GM12878 (cell line): ENCODE results near the gene KAZN. TPM values are rescaled to one million over a fixed set of nuclear protein-coding genes. Genes with fewer than 3 reads are reported as not detected.

ENCODE experiments used
- ATAC-seq: fragments of 200-7000 bp; cut with Tn5 transposase; 3 replicates; pipeline ENCODE4 v1.9.1; 2020; ENCODE audit warnings: mild to moderate bottlenecking, moderate library complexity
- BruUV-seq: library from RNA; stranded (reverse); fragments of 400-500 nt; replicated peaks from 2 replicates; lab custom pipeline; 2021; lab: Mats Ljungman, UMichigan
- CTCF ChIA-PET: fragments of 300-600 bp; sonication (Branson Sonifier 250); formaldehyde crosslinking; extraction: SDS; loops from one replicate; lab custom pipeline; 2021; ENCODE audit warnings: inconsistent platforms; lab: Yijun Ruan, JAX
- POLR2A ChIA-PET: fragments of 350-600 bp; formaldehyde crosslinking; extraction: SDS; loops from one replicate; lab custom pipeline; 2021; ENCODE audit warnings: inconsistent platforms; lab: Charles Lee
- RAD21 ChIA-PET: fragments of 300-600 bp; sonication (Branson Sonifier 250); formaldehyde crosslinking; loops from one replicate; lab custom pipeline; 2023; ENCODE audit warnings: antibody characterized with exemption; ENCODE audit not compliant: unreplicated experiment; lab: Charles Lee
- SMC1A ChIA-PET: fragments of 300-600 bp; sonication (Branson Sonifier 250); formaldehyde crosslinking; loops from one replicate; lab custom pipeline; 2023; ENCODE audit not compliant: unreplicated experiment, uncharacterized antibody; lab: Charles Lee
- DNase-seq: peaks from one replicate; pipeline ENCODE4 v3.0.0-alpha.2; 2011; ENCODE audit warnings: low read depth, low spot score
- FAIRE-seq: peaks from 3 replicates; lab custom pipeline; 2011; peaks lifted over from hg19 to GRCh38; lab: Jason Lieb, UNC
- H2AFZ ChIP-seq: 2 replicates; pipeline ENCODE4 v1.6.0; 2011; ENCODE audit warnings: low read depth, low read length, control low read depth; ENCODE audit not compliant: control insufficient read depth
- H3K27ac ChIP-seq: 2 replicates; pipeline ENCODE4 v1.5.1; 2011; ENCODE audit warnings: control low read depth; ENCODE audit not compliant: control insufficient read depth, insufficient read depth
- H3K27me3 ChIP-seq, 2 experiments: replicated peaks in 1 of 2; 2 replicates each; pipeline versions ENCODE4 v1.6.0 to v1.6.1; 2011; ENCODE audit warnings: low read length in 1 of 2; ENCODE audit not compliant: control insufficient read depth in 2 of 2, insufficient read depth in 2 of 2
- H3K36me3 ChIP-seq, 2 experiments: 2 replicates each; pipeline ENCODE4 v1.5.1; 2011; ENCODE audit warnings: low read length in 1 of 2; ENCODE audit not compliant: control insufficient read depth in 2 of 2, insufficient read depth in 2 of 2
- H3K4me1 ChIP-seq: 2 replicates; pipeline ENCODE4 v1.6.1; 2011; ENCODE audit warnings: mild to moderate bottlenecking, low read length, moderate library complexity, mixed read lengths; ENCODE audit not compliant: control insufficient read depth, insufficient read depth
- H3K4me2 ChIP-seq: 2 replicates; pipeline ENCODE4 v1.6.0; 2011; ENCODE audit warnings: control low read depth; ENCODE audit not compliant: control insufficient read depth, insufficient read depth
- H3K4me3 ChIP-seq: fragments of 200-600 bp; sonication (generic); 2 replicates; pipeline ENCODE4 v1.5.1; 2016
- H3K79me2 ChIP-seq: 2 replicates; pipeline ENCODE4 v1.6.0; 2011; ENCODE audit warnings: low read length; ENCODE audit not compliant: control insufficient read depth, insufficient read depth
- H3K9ac ChIP-seq: 2 replicates; pipeline ENCODE4 v1.8.0; 2011; ENCODE audit warnings: low read length, control low read depth, mixed read lengths; ENCODE audit not compliant: control insufficient read depth, insufficient read depth
- H3K9me3 ChIP-seq: replicated peaks from 3 replicates; pipeline ENCODE4 v1.5.1; 2011; ENCODE audit warnings: mild to moderate bottlenecking, low read length; ENCODE audit not compliant: control insufficient read depth, insufficient read depth
- H4K20me1 ChIP-seq: 2 replicates; pipeline ENCODE4 v1.6.0; 2011; ENCODE audit not compliant: control insufficient read depth, insufficient read depth
- ATF2 ChIP-seq: IDR thresholded peaks from 2 replicates; pipeline ENCODE4 v1.6.1; 2012; ENCODE audit warnings: low read length, inconsistent platforms
- BCL3 ChIP-seq: IDR thresholded peaks from 2 replicates; pipeline ENCODE4 v1.6.1; 2011; ENCODE audit warnings: borderline replicate concordance, low read depth, mild to moderate bottlenecking, moderate library complexity, low read length; ENCODE audit not compliant: insufficient read depth, poor library complexity, severe bottlenecking
- EP300 ChIP-seq, 2 experiments: fragments of 150-350 bp in 1 of 2; IDR thresholded peaks; 2 replicates each; pipeline ENCODE4 v1.6.1; 2011 to 2012; ENCODE audit warnings: low read depth in 2 of 2, low read length in 2 of 2, borderline replicate concordance in 1 of 2, improper control_type of control experiment in 1 of 2, inconsistent platforms in 1 of 2; ENCODE audit not compliant: control insufficient read depth in 1 of 2
- KAT2A ChIP-seq: conservative IDR thresholded peaks from 2 replicates; pipeline ENCODE4 v1.6.1; 2011; ENCODE audit warnings: low read depth, low read length; ENCODE audit not compliant: control insufficient read depth
- KLF5 ChIP-seq: fragments of 450-650 bp; IDR thresholded peaks from 2 replicates; pipeline ENCODE4 v1.6.1; 2014; ENCODE audit warnings: mild to moderate bottlenecking; ENCODE audit not compliant: partially characterized antibody
- MAX ChIP-seq: IDR thresholded peaks from 2 replicates; pipeline ENCODE4 v1.6.1; 2012; ENCODE audit warnings: low read depth, low read length, improper control_type of control experiment
- MTA2 ChIP-seq: fragments of 450-650 bp; IDR thresholded peaks from 2 replicates; pipeline ENCODE4 v1.6.1; 2016; ENCODE audit warnings: low read depth, mild to moderate bottlenecking, moderate library complexity
- NFXL1 ChIP-seq: fragments of 450-650 bp; IDR thresholded peaks from 2 replicates; pipeline ENCODE4 v1.6.1; 2017; ENCODE audit warnings: antibody characterized with exemption, mild to moderate bottlenecking, borderline replicate concordance
- RBBP5 ChIP-seq: fragments of 200-600 bp; sonication (generic); conservative IDR thresholded peaks from 2 replicates; pipeline ENCODE4 v1.6.1; 2016
- SKIL ChIP-seq: fragments of 450-650 bp; IDR thresholded peaks from 2 replicates; pipeline ENCODE4 v1.6.1; 2017; ENCODE audit warnings: mild to moderate bottlenecking, low read depth, inconsistent platforms; ENCODE audit not compliant: poor library complexity, severe bottlenecking
- SMARCA5 ChIP-seq: fragments of 450-650 bp; IDR thresholded peaks from 2 replicates; pipeline ENCODE4 v1.6.1; 2017; ENCODE audit warnings: mild to moderate bottlenecking
- SMC3 ChIP-seq: IDR thresholded peaks from 2 replicates; pipeline ENCODE4 v1.6.1; 2011; ENCODE audit warnings: low read length, improper control_type of control experiment, borderline replicate concordance
- SUPT20H ChIP-seq: IDR thresholded peaks from 2 replicates; pipeline ENCODE4 v1.6.1; 2011; ENCODE audit warnings: low read depth, mild to moderate bottlenecking, low read length, moderate library complexity, borderline replicate concordance; ENCODE audit not compliant: control insufficient read depth
- ZBED1 ChIP-seq: IDR thresholded peaks from 2 replicates; pipeline ENCODE4 v1.6.1; 2016; ENCODE audit warnings: borderline replicate concordance
- WGBS: methylation state at CpG from one replicate; pipeline ENCODE4 v1.1.6; 2016; ENCODE audit warnings: low lambda C conversion rate; ENCODE audit not compliant: insufficient replicate concordance, insufficient coverage; ENCODE audit errors: missing lambda C conversion rate; 5-methylcytosine and 5-hydroxymethylcytosine counted together
- in situ Hi-C: fragments of 300-500 bp; cut with MboI; formaldehyde crosslinking; loops from 9 replicates; pipeline ENCODE4 v1.14.3; 2018; ENCODE audit warnings: mixed read lengths
- intact Hi-C: fragments of 100-400 bp; cut with micrococcal nuclease; formaldehyde crosslinking; loops from one replicate; pipeline ENCODE4 v1.14.2; 2022; ENCODE audit not compliant: unreplicated experiment
- polyA plus RNA-seq, 11 experiments: library from polyadenylated mRNA; depleted of rRNA in 4 of 11; unstranded in 6 of 11; stranded (reverse) in 5 of 11; fragments of >200 nt; fragmentation: Nextera tagmentation in 4 of 11; fragmentation: Illumina TruSeq in 1 of 11; extraction: Ambion mirVana in 4 of 11; extraction: Trizol in 1 of 11; gene quantifications; 1 replicate in 1 of 11; 2 replicates in 10 of 11; pipeline versions ENCODE4 v1.2.1 to v1.2.3, GENCODE V29; 2011 to 2016; ENCODE audit warnings: inconsistent platforms in 2 of 11, missing spikeins in 2 of 11, low read depth in 1 of 11
- total RNA-seq, 4 experiments: library from RNA; depleted of rRNA in 3 of 4; stranded (reverse); fragments of >200 nt in 3 of 4; fragmentation: Illumina TruSeq in 1 of 4; extraction: Trizol in 1 of 4; gene quantifications; 2 replicates each; pipeline versions ENCODE4 v1.2.1 to v1.2.3, GENCODE V29; 2013 to 2021

KAZN gene
- total and polyA plus RNA-seq, 10 of the 15 experiments (the other 5 are each of a cell fraction or from before 2014, with no cell fraction given), result 0.72 to 4.0 (median 1.2) TPM

GRCh38 chr1:14910984-14911721, 312.7 kb downstream of the KAZN start:
- no peaks in the 10 kb centered on the region for H3K27me3 ChIP-seq
- intact Hi-C loops, result loop anchor here (10.0 kb wide), 1 partner anchor 134 kb away; no protein-coding TSS in a partner anchor
- H3K27ac ChIP-seq, result no peak overlapping the region
- no peaks in the 10 kb centered on the region for H3K79me2 ChIP-seq
- H2AFZ ChIP-seq, result no peak overlapping the region
- POLR2A ChIA-PET, result no interaction called here
- no peak overlapping the region for H3K9ac ChIP-seq
- BruUV-seq, result no TSS peak
- no peaks in the 10 kb centered on the region for H4K20me1 ChIP-seq
- in situ Hi-C loops, result no loop called here
- no peak for FAIRE-seq
- DNase-seq, result no peak
- no peak overlapping the region for H3K4me2 ChIP-seq
- RAD21 ChIA-PET, result no interaction called here
- no peaks in the 10 kb centered on the region for H3K36me3 ChIP-seq
- no peak for ATAC-seq
- no peak overlapping the region for H3K4me3 ChIP-seq
- peaks cover 9% of the 10 kb centered on the region for H3K4me1 ChIP-seq
- no peaks in the 10 kb centered on the region for H3K9me3 ChIP-seq
- WGBS, result 41% methylated on average over 10 of the region's 12 CpGs
- CTCF ChIA-PET, result interaction anchor here (0.6 to 0.7 kb wide), 2 partner anchors 28 to 809 kb away, joined by 3 read pairs; no protein-coding TSS in a partner anchor
- SMC1A ChIA-PET, result interaction anchor here (0.9 kb wide), 1 partner anchor 117 kb away, joined by 3 read pairs; no protein-coding TSS in a partner anchor
- TF ChIP-seq SMARCA5 (no peak), ATF2 (no peak), NFXL1 (no peak), BCL3 (no peak), SMC3 (no peak), MTA2 (no peak), KAT2A (no peak), KLF5 (no peak), SKIL (no peak), EP300 (IDR thresholded peaks at IDR 0.05; ENCODE audit: borderline replicate concordance in 1 of 2, control insufficient read depth in 1 of 2, low read depth in 2 of 2, low read length in 2 of 2) (no peak), MAX (no peak), SUPT20H (no peak), RBBP5 (no peak), ZBED1 (no peak)
